ENCODE data around the gene AURKAIP1. TPM values are rescaled to one million over a fixed set of nuclear protein-coding genes. Genes with fewer than 3 reads are reported as not detected.

AURKAIP1 gene
- total RNA-seq, 1 donor from 2014 or later: 107 TPM

GRCh38 chr1:1330366-1331067 lies 44.5 kb downstream of the AURKAIP1 start:
- Mint-ChIP-seq H3K27me3 (no peaks in the 10 kb centered on the region), H3K27ac (no peak overlapping the region), H3K4me3 (ENCODE audit: low read depth) (no peak overlapping the region), H3K36me3 (ENCODE audit: insufficient read depth) (no peaks in the 10 kb centered on the region), H3K9me3 (ENCODE audit: low read depth) (no peaks in the 10 kb centered on the region), H3K4me1 (ENCODE audit: low read depth) (no peaks in the 10 kb centered on the region)
- TF ChIP-seq CTCF (IDR thresholded peaks at IDR 0.05; ENCODE audit: unreplicated experiment): no peak
- no peak for DNase-seq (ENCODE audit: low spot score, unreplicated experiment)

- no peaks in the 10 kb centered on the region for H3K36me3 Mint-ChIP-seq (ENCODE audit: insufficient read depth)
- H3K4me1 Mint-ChIP-seq (ENCODE audit: low read depth): no peaks in the 10 kb centered on the region
- H3K27me3 Mint-ChIP-seq: no peaks in the 10 kb centered on the region
- H3K27ac Mint-ChIP-seq: no peak overlapping the region
- DNase-seq (ENCODE audit: low spot score, unreplicated experiment): no peak
- H3K9me3 Mint-ChIP-seq (ENCODE audit: low read depth): no peaks in the 10 kb centered on the region
- H3K4me3 Mint-ChIP-seq (ENCODE audit: low read depth): no peak overlapping the region
- no peak for TF ChIP-seq CTCF (IDR thresholded peaks at IDR 0.05; ENCODE audit: unreplicated experiment)
Measured at GRCh38 chr1:1329304-1330210, 45.5 kb downstream of the AURKAIP1 start.

- no peak for DNase-seq (ENCODE audit: low spot score, unreplicated experiment)
Measured at GRCh38 chr1:1328254-1328653, 46.8 kb downstream of the AURKAIP1 start.

GRCh38 chr1:1327291-1327690 lies 47.7 kb downstream of the AURKAIP1 start:
- Mint-ChIP-seq H3K36me3 (ENCODE audit: insufficient read depth) (no peaks in the 10 kb centered on the region), H3K4me1 (ENCODE audit: low read depth) (peaks cover 5% of the 10 kb centered on the region), H3K9me3 (ENCODE audit: low read depth) (no peaks in the 10 kb centered on the region), H3K27ac (no peak overlapping the region), H3K27me3 (no peaks in the 10 kb centered on the region), H3K4me3 (ENCODE audit: low read depth) (no peak overlapping the region)
- no peak for TF ChIP-seq CTCF (IDR thresholded peaks at IDR 0.05; ENCODE audit: unreplicated experiment)
- DNase-seq (ENCODE audit: low spot score, unreplicated experiment): no peak

More at GRCh38 chr1:1328254-1328653, 46.8 kb downstream of the AURKAIP1 start:
- Mint-ChIP-seq H3K4me3 (ENCODE audit: low read depth) (no peak overlapping the region), H3K4me1 (ENCODE audit: low read depth) (peaks cover 4% of the 10 kb centered on the region), H3K27me3 (no peaks in the 10 kb centered on the region), H3K9me3 (ENCODE audit: low read depth) (no peaks in the 10 kb centered on the region), H3K27ac (no peak overlapping the region), H3K36me3 (ENCODE audit: insufficient read depth) (no peaks in the 10 kb centered on the region)
- TF ChIP-seq CTCF (IDR thresholded peaks at IDR 0.05; ENCODE audit: unreplicated experiment): no peak

GRCh38 chr1:1326075-1326605 lies 48.9 kb downstream of the AURKAIP1 start:
- no peak for TF ChIP-seq CTCF (IDR thresholded peaks at IDR 0.05; ENCODE audit: unreplicated experiment)
- H3K27me3 Mint-ChIP-seq: no peaks in the 10 kb centered on the region
- H3K4me1 Mint-ChIP-seq (ENCODE audit: low read depth): peaks cover 7% of the 10 kb centered on the region
- peak overlapping the region; percentile 42 for H3K4me3 Mint-ChIP-seq (ENCODE audit: low read depth)
- H3K36me3 Mint-ChIP-seq (ENCODE audit: insufficient read depth): no peaks in the 10 kb centered on the region
- no peaks in the 10 kb centered on the region for H3K9me3 Mint-ChIP-seq (ENCODE audit: low read depth)
- peak overlapping the region; percentile 52 for H3K27ac Mint-ChIP-seq
- DNase-seq (ENCODE audit: low spot score, unreplicated experiment): no peak
